ENCODE measurements around the gene SCFD1. TPM values are rescaled to one million over a fixed set of nuclear protein-coding genes. Genes with fewer than 3 reads are reported as not detected.

Gene SCFD1
- total RNA-seq, 4 donors from 2014 or later, result 33.6 to 40.8 (median 37.1) TPM

DNA sequence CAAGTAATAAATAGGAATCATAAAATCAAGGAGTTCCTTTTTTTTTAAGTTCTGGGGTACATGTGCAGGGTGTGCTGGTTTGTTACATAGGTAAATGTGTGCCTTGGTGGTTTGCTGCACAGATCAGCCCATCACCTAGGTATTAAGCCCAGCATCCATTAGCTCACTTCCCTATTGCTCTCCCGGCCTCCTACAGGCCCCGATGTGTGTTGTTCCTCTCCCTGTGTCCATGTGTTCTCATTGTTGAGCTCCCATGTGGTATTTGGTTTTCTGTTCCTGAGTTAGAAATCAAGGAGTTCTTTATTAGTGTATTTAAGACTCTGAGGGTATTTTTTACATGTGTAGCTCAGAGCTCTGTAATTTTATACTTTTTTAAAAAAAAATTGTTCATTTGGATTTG, 86.0 kb downstream of the SCFD1 start:
- TF ChIP-seq, protein P1, sequence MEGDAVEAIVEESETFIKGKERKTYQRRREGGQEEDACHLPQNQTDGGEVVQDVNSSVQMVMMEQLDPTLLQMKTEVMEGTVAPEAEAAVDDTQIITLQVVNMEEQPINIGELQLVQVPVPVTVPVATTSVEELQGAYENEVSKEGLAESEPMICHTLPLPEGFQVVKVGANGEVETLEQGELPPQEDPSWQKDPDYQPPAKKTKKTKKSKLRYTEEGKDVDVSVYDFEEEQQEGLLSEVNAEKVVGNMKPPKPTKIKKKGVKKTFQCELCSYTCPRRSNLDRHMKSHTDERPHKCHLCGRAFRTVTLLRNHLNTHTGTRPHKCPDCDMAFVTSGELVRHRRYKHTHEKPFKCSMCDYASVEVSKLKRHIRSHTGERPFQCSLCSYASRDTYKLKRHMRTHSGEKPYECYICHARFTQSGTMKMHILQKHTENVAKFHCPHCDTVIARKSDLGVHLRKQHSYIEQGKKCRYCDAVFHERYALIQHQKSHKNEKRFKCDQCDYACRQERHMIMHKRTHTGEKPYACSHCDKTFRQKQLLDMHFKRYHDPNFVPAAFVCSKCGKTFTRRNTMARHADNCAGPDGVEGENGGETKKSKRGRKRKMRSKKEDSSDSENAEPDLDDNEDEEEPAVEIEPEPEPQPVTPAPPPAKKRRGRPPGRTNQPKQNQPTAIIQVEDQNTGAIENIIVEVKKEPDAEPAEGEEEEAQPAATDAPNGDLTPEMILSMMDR (IDR thresholded peaks at IDR 0.05), result no peak
- TF ChIP-seq POLR2A (IDR thresholded peaks at IDR 0.05), result no peak
- 77 to 78% methylated on average over 2 of the region's 2 CpGs for WGBS, 2 donors
- DNase-seq (ENCODE audit: low spot score in 2 of 2), result no peak
- intact Hi-C loops (cut with DNase I; ENCODE audit: low total_unique reads), result no loop called here
- no peak overlapping the region for H3K4me3 ChIP-seq (ENCODE audit: low read depth, poor library complexity, severe bottlenecking)

DNA sequence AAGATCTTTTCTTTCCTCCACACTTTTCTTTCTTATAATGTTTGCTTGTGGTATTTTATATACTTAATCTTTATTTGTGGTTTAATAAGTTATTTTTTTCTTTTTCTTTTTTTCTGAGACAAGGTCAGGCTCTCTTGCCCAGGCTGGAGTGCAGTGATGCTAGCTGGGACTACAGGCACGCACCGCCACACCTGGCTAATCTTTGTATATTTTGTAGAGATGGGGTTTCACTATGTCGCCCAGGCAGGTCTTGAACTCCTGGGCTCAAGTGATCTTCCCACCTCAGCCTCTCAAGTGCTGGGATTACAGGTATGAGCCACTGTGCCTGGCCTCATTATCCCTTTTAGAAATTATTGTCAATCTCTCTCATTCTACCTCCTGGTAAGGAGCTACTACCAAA, 87.1 kb downstream of the SCFD1 start:
- intact Hi-C loops (cut with DNase I; ENCODE audit: low total_unique reads), result no loop called here
- no peak for TF ChIP-seq POLR2A (IDR thresholded peaks at IDR 0.05)
- TF ChIP-seq, protein P1 (IDR thresholded peaks at IDR 0.05), result no peak
- no peak overlapping the region for H3K4me3 ChIP-seq (ENCODE audit: low read depth, poor library complexity, severe bottlenecking)
- 98% methylated on average over 3 of the region's 3 CpGs for WGBS, 2 donors
- no peak for DNase-seq (ENCODE audit: low spot score in 2 of 2)

DNA sequence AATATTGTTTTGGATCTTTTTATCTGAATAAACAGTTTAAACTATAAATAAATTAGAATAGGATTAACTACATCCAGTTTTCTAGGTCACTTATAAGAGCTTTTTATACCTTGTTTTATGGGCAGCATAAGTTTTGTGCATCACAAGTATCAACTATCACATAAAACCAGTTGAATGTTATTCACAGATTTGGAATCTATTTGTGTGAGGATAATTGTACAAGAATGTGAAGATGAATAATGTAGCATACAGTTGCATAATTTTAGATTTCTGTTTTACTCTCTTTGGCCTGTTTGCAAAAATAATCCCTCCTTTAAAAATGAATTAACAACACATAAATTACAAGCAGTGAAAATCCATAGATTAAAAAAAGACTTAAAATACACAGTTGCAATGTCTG, 88.8 kb downstream of the SCFD1 start:
- TF ChIP-seq POLR2A (IDR thresholded peaks at IDR 0.05), result no peak
- TF ChIP-seq, protein P1 (IDR thresholded peaks at IDR 0.05), result no peak
- DNase-seq (ENCODE audit: low spot score in 2 of 2), result no peak
- intact Hi-C loops (cut with DNase I; ENCODE audit: low total_unique reads), result no loop called here
- no peak overlapping the region for H3K4me3 ChIP-seq (ENCODE audit: low read depth, poor library complexity, severe bottlenecking)

DNA sequence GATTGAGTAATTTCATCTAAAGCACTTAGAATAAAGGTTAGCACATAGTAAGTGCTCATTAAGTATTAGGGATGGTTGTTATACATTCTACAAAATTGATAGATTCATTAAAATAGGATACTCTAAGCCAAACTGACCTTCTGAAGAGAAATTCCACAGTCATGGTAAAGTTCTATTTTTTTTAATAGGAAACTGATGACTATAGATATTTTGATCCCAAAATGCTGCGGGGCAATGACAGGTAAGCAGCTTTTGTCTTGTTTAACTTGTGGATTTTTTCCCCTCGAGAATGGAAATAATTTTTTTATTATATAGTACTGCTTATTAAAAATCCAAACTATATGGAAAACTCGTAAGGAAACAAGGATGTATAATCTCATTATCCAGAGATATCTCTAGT, 97.0 kb downstream of the SCFD1 start:
- no peak for TF ChIP-seq POLR2A (IDR thresholded peaks at IDR 0.05)
- TF ChIP-seq, protein P1 (IDR thresholded peaks at IDR 0.05), result no peak
- DNase-seq (ENCODE audit: low spot score in 2 of 2), result no peak
- H3K4me3 ChIP-seq (ENCODE audit: low read depth, poor library complexity, severe bottlenecking), result no peak overlapping the region
- intact Hi-C loops (cut with DNase I; ENCODE audit: low total_unique reads), result no loop called here
- WGBS, 2 donors, result 95 to 96% methylated on average over 3 of the region's 3 CpGs

DNA sequence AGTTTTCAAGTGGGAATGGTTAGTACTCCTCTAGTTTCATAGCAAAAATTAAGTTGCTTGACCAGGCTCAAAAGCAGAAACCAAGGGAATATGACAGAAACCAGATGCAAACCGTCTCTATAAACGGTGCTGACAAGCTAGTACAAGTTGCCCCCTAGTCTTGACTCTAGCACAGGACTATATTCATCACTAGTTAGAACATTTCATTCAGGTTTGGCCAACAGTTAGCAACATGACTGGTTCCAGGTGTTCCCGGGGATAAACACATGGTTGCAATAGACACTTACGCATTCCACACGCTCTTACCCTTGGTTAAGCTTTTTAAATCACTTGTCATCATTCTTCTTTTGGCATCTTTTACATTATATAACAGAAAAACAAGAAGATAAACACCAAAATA, 103.6 kb downstream of the SCFD1 start:
- no peak for DNase-seq (ENCODE audit: low spot score in 2 of 2)
- no peak overlapping the region for H3K4me3 ChIP-seq (ENCODE audit: low read depth, poor library complexity, severe bottlenecking)
- TF ChIP-seq, protein P1 (IDR thresholded peaks at IDR 0.05), result no peak
- no peak for TF ChIP-seq POLR2A (IDR thresholded peaks at IDR 0.05)
- WGBS, 2 donors, result 54 to 67% methylated on average over 5 of the region's 5 CpGs
- intact Hi-C loops (cut with DNase I; ENCODE audit: low total_unique reads), result no loop called here

DNA sequence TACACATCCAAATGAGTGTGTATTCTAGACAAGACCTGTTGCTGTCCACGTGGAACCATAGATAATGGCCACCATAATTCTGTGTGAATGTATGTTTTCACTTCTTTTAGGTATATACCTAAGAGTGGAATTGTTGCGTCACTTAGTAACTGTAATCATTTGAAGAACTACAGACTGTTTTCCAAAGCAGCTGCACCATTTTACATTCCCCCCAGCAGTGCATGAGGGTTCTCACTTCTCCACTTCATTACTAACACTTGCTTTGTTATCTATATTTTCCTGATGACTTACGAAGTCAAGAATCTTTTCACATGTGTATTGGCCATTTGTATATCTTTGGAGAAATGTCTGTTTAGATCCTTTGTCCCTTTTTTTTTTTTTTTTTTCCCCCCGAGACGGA, 106.4 kb downstream of the SCFD1 start:
- H3K4me3 ChIP-seq (ENCODE audit: low read depth, poor library complexity, severe bottlenecking), result no peak overlapping the region
- 87 to 98% methylated on average over 5 of the region's 5 CpGs for WGBS, 2 donors
- intact Hi-C loops (cut with DNase I; ENCODE audit: low total_unique reads), result no loop called here
- DNase-seq (ENCODE audit: low spot score in 2 of 2), result no peak
- no peak for TF ChIP-seq POLR2A (IDR thresholded peaks at IDR 0.05)
- TF ChIP-seq, protein P1 (IDR thresholded peaks at IDR 0.05), result no peak
